NB4 (cell line): Measurements from ENCODE around the gene SHANK1.
"Not testable (repeated sequence)": the region's sequence is repeated elsewhere in the genome, so short reads cannot be mapped to it uniquely, and the experiment has no call there.

ENCODE experiments used
- DNase-seq: peaks from one replicate; pipeline ENCODE4 v3.0.0; 2010; ENCODE audit warnings: low read depth
- H3K4me3 ChIP-seq: one replicate; pipeline ENCODE4 v1.5.1; 2011; ENCODE audit warnings: mild to moderate bottlenecking, low read depth, low read length, moderate library complexity
- MYC ChIP-seq: IDR thresholded peaks from 2 replicates; pipeline ENCODE4 v1.6.1; 2011; ENCODE audit warnings: low read depth, low read length
- POLR2A ChIP-seq: IDR thresholded peaks from 2 replicates; pipeline ENCODE4 v1.6.1; 2011; ENCODE audit warnings: mild to moderate bottlenecking; ENCODE audit not compliant: insufficient read length; ENCODE audit errors: extremely low read depth
- TF ChIP-seq, protein P1 (sequence below): IDR thresholded peaks from one replicate; pipeline ENCODE4 v1.5.1; 2012; ENCODE audit warnings: low read depth, low read length
- TF ChIP-seq, protein P2 (sequence below): IDR thresholded peaks from 2 replicates; pipeline ENCODE4 v1.6.1; 2011; ENCODE audit warnings: low read depth, low read length

SHANK1 gene

DNA sequence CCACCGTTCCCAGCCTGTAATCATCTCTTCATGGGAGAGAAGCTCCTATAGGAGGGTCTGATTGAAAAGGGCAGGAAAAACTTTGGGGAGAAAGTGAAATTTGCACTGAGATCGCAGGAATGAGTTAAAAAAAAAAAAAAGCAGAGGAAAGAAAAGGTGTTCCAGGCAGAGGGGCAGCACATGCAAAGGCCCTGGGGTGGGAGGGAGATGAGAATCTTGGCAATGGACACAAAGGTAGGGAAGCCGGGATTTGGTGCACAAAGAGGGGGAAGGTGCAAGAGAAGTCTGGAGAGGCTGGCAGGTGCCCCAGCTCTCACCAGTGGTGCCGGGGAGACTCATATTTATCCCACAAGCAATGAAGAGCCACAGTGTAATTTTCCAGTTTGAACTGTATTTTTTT lies 34.3 kb upstream of the SHANK1 start:
- no peak for DNase-seq
- TF ChIP-seq POLR2A, result no peak
- no peak for TF ChIP-seq MYC
- TF ChIP-seq, protein P1, sequence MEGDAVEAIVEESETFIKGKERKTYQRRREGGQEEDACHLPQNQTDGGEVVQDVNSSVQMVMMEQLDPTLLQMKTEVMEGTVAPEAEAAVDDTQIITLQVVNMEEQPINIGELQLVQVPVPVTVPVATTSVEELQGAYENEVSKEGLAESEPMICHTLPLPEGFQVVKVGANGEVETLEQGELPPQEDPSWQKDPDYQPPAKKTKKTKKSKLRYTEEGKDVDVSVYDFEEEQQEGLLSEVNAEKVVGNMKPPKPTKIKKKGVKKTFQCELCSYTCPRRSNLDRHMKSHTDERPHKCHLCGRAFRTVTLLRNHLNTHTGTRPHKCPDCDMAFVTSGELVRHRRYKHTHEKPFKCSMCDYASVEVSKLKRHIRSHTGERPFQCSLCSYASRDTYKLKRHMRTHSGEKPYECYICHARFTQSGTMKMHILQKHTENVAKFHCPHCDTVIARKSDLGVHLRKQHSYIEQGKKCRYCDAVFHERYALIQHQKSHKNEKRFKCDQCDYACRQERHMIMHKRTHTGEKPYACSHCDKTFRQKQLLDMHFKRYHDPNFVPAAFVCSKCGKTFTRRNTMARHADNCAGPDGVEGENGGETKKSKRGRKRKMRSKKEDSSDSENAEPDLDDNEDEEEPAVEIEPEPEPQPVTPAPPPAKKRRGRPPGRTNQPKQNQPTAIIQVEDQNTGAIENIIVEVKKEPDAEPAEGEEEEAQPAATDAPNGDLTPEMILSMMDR, result no peak
- TF ChIP-seq, protein P2, sequence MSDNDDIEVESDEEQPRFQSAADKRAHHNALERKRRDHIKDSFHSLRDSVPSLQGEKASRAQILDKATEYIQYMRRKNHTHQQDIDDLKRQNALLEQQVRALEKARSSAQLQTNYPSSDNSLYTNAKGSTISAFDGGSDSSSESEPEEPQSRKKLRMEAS, result no peak
- no peak overlapping the region for H3K4me3 ChIP-seq

DNA sequence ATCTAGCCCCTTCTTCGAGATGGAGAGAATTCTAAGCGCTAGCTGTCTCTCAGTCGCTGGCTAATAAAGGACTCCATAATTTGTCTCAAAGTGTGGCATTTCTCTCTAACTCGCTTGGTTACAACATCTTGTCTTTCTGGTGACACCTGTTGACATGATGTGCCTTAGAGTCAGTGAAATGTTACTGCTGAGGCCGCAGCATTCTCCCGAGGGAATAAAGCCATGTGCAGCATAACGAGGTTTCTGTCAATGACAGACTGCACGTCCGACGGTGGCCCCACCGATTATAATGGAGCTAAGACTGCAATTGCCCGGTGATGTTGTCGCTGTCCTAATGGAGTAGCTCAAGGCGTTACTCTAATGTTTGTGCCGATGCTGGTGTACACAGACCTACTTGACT lies 30.4 kb upstream of the SHANK1 start:
- TF ChIP-seq MYC, result no peak
- TF ChIP-seq POLR2A, result no peak
- TF ChIP-seq, protein P2, result no peak
- DNase-seq, result peak; percentile 25
- no peak overlapping the region for H3K4me3 ChIP-seq

DNA sequence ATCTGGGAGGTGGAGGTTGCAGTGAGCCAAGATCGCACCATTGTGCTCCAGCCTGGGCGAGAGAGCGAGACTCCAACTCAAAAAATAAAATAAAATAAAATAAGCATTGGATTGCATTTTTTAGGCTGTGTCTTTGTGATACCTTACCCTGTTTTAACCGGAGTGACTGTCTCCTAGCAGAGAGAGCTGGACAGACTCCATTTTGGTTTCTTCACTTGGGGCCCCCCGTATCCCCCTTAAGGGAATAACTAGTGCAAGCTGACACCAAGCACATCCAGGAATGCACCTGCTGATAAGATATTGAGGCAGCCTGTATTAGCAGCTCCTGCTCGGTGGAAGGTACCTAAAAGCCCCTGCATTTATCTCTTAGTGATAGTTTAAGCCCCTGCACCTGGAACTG lies 29.9 kb upstream of the SHANK1 start:
- TF ChIP-seq MYC (no peak), POLR2A (no peak)
- TF ChIP-seq, protein P2, result no peak
- TF ChIP-seq, protein P1, result no peak
- no peak for DNase-seq
- no peak overlapping the region for H3K4me3 ChIP-seq

DNA sequence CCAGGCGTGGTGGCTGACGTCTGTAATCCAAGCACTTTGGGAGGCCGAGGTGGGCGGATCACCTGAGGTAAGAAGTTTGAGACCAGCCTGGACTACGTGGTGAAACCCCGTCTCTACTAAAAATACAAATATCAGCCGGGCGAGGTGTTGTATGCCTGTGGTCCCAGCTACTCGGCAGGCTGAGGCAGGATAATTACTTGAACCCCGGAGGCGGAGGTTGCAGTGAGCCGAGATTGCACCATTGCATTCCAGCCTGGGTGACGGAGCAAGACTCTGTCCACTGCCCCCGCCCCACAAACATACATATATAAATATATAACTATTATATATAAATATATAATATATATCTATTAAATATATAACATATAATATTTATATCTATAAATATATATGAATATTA lies 27.5 kb upstream of the SHANK1 start:
- not testable (repeated sequence) for DNase-seq, H3K4me3 ChIP-seq

DNA sequence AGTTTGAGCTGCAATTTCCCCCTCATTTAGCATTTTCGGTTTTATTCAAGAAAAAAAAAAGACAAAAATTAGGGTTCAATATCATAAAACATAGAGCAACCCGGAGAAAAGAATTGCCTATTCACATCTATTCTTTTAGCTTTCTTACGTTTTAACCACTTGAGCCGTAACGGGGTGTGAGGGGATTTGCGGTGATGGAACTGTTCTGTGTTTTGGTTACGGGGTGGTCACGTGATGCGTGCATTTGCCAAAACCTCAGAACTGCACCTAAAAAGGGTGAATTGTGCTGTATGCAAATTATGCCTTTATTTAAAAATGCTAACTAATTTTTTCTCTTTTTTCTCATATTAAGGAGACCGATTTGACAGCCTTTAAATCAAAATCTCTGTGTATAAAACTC lies 25.6 kb upstream of the SHANK1 start:
- no peak overlapping the region for H3K4me3 ChIP-seq
- TF ChIP-seq, protein P1, result no peak
- TF ChIP-seq MYC (no peak), POLR2A (no peak)
- TF ChIP-seq, protein P2, result no peak
- no peak for DNase-seq

DNA sequence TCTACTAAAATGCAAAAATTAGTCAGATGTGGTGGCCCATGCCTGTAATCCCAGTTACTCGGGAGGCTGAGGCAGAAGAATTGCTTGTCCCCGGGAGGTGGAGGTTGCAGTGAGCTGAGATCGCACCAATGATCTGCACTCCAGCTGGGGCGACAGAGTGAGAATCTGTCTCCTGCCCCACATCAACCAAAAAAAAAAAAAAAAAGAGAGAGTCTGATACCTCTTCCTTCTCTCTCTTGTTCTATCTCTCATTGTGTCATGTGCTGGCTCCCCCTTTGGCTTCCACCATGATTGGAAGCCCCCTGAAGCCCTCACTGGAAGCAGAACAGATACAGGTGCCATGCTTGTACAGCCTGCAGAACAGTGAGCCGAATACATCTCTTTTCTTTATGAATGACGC lies 23.9 kb upstream of the SHANK1 start:
- no peak overlapping the region for H3K4me3 ChIP-seq
- DNase-seq, result no peak
- TF ChIP-seq, protein P1, result no peak
- TF ChIP-seq POLR2A (no peak), MYC (no peak)
- TF ChIP-seq, protein P2, result no peak

DNA sequence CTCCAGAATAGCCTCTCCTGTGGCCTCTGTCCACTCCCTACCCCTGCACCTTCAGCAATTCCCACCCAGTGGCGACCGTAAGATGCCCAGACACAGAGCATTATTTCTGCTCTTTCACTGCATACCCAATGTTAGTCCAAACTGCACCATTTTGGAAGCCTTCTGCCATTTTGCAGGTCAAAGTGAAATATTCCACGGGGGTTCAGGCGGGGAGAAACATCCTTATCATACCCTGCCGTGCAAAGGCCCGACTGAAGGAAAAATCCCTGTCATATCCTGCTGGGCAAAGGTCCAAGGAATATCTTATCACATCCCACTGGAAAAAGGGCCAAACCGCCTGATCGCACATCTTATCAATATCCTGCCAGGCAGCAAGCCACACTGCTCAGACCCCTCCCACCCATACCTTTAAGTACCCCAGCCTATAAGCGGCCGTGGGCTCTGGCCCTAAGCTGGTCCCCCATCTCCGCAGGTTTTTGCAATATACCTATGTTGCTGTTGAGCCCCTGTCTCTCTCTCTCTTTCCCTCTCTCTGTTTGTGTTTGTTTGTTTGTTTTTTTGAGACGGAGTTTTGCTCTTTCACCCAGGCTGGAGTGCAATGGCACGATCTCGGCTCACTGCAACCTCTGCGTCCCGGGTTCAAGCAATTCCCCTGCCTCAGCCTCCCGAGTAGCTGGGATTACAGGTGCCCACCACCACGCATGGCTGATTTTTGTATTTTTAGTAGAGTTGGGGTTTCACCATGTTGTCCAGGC lies 21.8 kb upstream of the SHANK1 start:
- TF ChIP-seq, protein P2, result no peak
- TF ChIP-seq MYC (no peak), POLR2A (no peak)
- TF ChIP-seq, protein P1, result no peak
- no peak overlapping the region for H3K4me3 ChIP-seq
- no peak for DNase-seq
